HG02870 (cell line): ENCODE results near the gene JMJD1C.
A peak's percentile ranks its signal among the peaks of the same experiment; 100 is the strongest.
"Not testable (repeated sequence)": the region's sequence is repeated elsewhere in the genome, so short reads cannot be mapped to it uniquely, and the experiment has no call there.

Experiments
- ATAC-seq: cut with Tn5 transposase; IDR thresholded peaks from one replicate; pipeline ENCODE4 v1.9.1; 2021; ENCODE audit warnings: mild to moderate bottlenecking, moderate library complexity; ENCODE audit not compliant: unreplicated experiment

JMJD1C gene

GRCh38 chr10:63465293-63466143 lies at the start of gene JMJD1C:
Gene JMJD1C (minus strand): TSS chr10:63465977. CDS start chr10:63465662, 315 bp downstream.
- peak; percentile 60 for ATAC-seq

DNA sequence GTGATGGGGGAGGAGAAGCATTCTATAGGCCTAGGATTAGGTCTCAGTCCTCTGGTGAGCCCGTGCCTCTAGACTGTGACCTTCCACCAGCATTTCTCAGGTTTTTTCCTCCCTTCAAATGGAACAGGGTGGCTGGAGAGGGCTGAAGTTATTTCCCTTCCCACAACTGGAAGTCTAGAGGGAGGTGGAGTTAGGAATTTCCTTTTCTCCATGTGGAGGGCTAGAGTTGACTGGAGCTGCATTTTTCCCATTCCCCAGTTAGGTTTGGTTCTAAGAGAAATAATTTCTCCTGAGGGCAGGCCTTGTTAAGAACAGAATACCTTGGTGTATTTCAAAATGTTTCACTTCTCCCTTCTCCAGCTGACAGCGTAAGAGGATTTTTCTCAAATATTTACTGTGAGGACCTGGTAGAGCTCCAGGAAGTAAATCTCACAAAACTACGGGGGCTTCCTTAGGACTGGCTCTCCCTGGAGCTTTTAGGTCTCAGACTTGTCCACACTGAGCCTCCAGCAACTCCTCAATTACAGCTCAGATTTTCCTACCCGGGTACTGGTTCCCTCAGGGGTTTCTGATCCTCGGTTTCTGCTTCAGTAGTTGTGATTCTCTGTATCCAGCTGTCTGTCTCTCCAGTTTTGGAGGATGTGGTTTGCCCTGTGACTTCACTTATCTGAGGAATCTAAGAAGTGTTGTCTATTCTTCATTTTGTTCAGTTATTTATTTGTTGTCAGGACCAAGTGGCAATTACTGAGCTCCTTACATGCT lies 49.4 kb upstream of the JMJD1C start:
- ATAC-seq, result no peak

- no peak for ATAC-seq
These were observed 40.8 kb upstream of the JMJD1C start for GRCh38 chr10:63506554-63506953.

DNA sequence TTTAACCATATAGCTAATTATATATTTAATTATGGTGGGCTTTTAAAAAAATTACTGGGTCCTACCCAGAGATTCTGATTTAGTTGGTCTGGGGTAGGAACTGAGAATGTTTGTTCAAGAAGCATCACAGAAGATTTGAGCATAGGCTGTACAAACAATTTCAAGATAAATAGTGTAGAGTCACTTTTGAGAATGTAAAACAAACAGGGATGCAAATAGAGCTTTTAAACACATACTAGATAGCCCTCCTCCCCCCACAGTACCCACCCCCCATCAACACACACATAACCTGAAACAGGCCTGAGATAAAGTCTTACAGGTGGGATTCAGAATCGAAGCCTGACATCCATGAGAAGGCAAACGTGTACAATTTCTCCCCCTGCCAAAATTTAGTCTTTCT lies 39.8 kb upstream of the JMJD1C start:
- ATAC-seq, result no peak

GRCh38 chr10:63504145-63504881 lies 38.5 kb upstream of the JMJD1C start:
- ATAC-seq, result no peak

DNA sequence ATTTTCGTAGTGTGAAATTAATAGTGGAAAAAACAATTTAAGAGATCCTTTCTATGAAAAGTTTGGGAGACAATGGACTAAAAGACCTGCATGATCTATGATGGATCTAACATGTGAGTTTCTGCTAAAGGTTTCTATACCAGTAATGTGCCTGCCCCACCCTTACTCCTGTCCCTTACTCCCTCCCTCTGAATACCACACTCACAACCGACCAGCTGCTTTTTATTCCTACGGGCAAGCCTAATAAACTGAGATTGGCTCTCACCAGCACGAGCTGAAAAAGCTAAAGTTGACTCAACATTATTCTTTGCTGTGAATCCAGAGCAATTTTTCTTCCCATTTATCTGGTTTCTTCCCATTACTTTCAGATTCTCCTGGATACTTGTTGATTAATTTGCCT lies 37.6 kb upstream of the JMJD1C start:
- no peak for ATAC-seq

DNA sequence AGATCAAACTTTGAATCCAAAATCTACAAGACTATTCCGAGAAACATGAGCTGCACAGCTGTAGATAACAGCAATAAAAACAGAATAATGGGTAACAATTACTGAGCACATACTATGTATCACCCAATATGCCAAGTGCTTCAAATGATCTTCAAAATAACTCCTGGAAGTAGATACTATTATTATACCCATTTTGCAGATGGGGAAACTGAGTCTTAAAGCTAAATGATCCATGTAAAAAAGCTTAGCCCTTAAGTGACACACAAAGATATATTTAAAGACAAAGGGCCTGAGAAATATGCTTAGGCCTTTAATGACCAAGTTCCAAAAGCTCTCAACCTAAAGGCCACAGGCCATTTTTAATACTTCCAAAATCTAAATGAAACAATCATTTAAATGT lies 37.1 kb upstream of the JMJD1C start:
- no peak for ATAC-seq

- ATAC-seq, result no peak
These were observed 36.2 kb upstream of the JMJD1C start for GRCh38 chr10:63501954-63502353.

DNA sequence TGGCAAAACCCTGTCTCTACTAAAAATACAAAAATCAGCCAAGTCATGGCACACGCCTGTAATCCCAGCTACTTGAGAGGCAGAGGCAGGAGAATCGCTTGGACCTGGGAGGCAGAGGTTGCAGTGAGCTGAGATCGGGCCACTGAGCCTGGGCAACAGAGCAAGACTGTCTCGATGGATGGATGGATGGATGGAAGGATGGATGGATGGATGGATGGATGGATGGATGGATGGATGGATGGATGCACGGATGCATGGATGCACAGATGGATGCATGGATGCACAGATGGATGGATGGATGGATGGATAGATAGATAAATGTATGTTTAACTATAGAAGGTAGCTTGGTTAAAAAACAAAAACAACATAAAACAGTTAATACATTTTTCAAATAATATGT lies 34.8 kb upstream of the JMJD1C start:
- not testable (repeated sequence) for ATAC-seq

DNA sequence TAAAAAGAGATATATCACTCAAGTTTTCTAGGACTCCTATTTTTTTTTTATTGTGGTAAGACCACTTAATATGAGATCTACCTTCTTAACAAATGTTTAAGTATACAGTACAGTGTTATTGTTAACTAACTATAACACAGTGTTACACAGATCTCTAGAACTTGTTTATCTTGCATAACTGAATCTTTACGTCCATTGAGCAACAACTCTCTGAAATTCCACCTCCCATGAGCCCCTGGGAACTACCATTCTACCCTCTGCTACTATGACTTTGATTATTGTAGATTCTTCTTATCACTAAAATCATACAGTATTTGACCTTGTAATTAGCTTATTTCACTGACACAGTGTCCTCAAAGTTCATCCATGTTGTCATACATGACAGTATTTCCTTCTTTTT lies 32.9 kb upstream of the JMJD1C start:
- ATAC-seq, result no peak

GRCh38 chr10:63497321-63497720 lies 31.5 kb upstream of the JMJD1C start:
- ATAC-seq, result no peak

GRCh38 chr10:63496561-63496960 lies 30.8 kb upstream of the JMJD1C start:
- no peak for ATAC-seq

DNA sequence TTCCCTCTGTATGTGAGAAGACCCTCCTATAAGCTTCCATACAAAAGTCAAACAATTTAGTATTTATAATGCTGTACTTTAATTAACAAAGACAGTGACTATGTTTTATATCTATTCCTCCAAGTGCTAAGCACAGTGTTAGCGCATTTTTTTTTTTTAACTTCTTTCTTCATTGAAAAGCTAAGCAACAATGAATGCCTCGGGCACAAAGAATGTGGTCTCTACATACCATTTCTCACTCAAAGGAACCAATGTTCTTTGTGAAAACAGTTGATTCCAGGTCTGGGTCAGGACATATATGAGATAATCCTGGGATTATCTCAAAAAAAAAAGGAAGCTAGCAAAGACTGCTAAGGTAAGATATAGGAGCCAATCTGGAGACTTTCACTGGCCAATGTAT lies 29.2 kb upstream of the JMJD1C start:
- no peak for ATAC-seq

GRCh38 chr10:63493004-63493403 lies 27.2 kb upstream of the JMJD1C start:
- no peak for ATAC-seq

DNA sequence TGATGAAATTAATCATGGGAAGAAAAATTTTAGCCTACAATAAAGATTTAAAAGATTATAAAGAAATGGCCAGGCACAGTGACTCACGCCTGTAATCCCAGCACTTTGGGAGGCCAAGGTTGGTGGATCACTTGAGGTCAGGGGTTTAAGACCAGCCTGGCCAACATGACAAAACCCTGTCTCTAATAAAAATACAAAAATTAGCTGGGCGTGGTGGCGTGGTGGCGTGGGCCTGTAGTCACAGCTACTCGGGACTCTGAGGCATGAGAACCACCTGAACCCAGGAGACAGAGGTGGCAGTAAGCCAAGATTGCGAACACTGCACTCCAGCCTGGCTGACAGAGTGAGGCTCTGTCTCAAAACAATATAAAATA lies 26.5 kb upstream of the JMJD1C start:
- ATAC-seq, result not testable (repeated sequence)

DNA sequence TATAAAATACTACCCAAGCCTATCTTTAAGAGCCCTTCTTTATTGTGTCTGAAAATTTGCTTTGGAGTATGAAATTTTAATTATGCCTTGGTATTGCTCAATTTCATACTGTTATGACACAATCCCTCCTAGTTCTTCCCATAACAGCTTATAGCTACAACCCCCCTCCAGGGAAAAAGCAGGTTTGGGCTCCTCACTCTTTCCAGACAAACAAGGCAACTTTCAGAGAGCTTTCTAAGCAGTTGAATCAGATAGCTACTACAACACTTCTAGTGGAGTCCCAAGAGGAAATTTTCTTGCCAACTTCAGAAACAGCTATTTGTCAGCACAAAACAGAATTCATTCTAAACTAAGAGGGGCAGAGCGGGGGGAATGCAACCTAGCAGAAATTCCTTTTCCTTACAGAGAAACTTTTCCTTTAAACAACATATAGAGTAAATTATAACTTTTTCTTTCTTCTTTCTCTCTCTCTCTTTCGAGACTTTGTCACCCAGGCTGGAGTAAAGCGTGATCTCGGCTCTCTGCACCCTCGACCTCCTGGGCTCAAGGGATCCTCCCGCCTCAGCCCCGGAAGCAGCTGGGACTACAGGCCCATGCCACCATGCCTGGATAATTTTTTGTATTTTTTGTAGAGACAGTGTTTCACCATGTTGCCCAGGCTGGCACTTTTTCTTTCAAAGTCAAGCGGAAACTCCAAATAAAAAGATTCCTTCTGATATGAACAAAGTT lies 26.0 kb upstream of the JMJD1C start:
- ATAC-seq, result no peak

GRCh38 chr10:63489838-63490237 lies 24.1 kb upstream of the JMJD1C start:
- ATAC-seq, result no peak

- no peak for ATAC-seq
These were observed 22.2 kb upstream of the JMJD1C start for GRCh38 chr10:63487990-63488389.

GRCh38 chr10:63483983-63484382 lies 18.2 kb upstream of the JMJD1C start:
- ATAC-seq, result no peak

- no peak for ATAC-seq
These were observed 16.1 kb upstream of the JMJD1C start for GRCh38 chr10:63481815-63482421.
